GM19452 (cell line): ENCODE data around the gene EEPD1.
"Not testable (repeated sequence)": the region's sequence is repeated elsewhere in the genome, so short reads cannot be mapped to it uniquely, and the experiment has no call there.

Experiments used
- ATAC-seq: cut with Tn5 transposase; IDR thresholded peaks from one replicate; pipeline ENCODE4 v1.9.1; 2021; ENCODE audit not compliant: unreplicated experiment

EEPD1 gene

GRCh38 chr7:36214608-36215456, 61.8 kb downstream of the EEPD1 start:
- ATAC-seq = no peak

DNA sequence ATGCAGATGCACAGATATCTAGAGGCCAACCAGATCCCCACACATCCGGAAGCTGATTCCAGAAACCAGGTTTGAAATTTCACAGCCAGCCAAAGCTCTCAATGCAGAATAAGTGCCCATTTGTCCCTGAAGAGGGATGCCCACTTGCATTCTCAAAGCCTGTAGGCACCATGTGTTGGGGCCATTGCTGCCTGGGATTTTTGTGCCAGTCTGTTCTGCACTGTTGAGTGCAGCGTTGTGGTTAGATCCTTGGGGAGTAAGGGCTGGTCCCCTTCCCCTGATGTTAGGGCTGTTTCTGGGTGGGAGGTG, 62.4 kb downstream of the EEPD1 start:
- ATAC-seq = no peak

- ATAC-seq = no peak
Observed at GRCh38 chr7:36216063-36216684, 63.1 kb downstream of the EEPD1 start.

DNA sequence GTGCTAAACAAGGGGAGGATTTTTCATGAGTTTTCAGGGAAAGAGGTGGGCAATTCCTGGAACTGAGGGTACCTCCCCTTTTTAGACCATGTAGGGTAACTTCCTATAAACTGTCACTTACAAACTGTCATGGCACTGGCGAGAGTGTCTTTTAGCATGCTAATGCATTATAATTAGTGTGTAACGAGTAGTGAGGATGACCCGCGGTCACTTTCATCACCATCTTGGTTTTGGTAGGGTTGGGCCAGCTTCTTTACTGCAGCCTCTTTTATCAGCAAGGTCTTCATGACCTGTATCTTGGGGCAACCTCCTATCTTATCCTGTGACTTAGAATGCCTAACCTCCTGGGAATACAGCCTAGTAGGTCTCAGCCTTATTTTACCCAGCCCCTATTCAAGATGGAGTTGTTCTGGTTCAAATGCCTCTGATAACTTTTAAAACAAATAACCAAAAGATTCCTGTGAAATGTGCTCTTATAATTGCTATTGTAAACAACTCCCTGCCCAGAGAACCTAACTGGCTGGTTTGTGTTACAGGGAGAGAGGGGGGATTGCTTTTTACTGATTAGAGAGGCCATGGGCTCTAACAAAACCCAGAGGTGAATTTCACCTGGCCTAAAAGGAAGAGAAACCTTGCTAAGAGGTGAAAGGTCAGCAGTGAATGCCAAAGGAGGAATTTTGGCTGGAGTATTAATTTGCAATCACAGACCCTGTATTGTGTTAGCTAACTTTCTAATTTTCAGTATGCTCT, 64.3 kb downstream of the EEPD1 start:
- ATAC-seq = no peak

DNA sequence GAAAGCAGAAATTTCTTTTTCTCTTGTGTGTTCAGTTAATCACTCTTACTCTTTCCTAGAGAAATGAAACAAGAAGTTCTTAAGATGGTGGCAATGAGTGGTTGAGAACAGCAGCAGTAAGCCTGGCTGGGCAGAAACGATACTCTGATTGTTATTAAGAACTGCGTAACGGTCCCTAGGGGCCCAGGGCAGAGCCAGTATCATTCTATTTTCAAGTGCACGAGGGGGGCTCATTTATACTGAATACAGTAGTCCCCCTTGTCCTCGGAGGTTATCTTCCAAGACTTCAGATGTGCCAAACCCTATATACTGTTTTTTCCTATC, 64.9 kb downstream of the EEPD1 start:
- no peak for ATAC-seq

- ATAC-seq = no peak
Observed at GRCh38 chr7:36219429-36219828, 66.4 kb downstream of the EEPD1 start.

DNA sequence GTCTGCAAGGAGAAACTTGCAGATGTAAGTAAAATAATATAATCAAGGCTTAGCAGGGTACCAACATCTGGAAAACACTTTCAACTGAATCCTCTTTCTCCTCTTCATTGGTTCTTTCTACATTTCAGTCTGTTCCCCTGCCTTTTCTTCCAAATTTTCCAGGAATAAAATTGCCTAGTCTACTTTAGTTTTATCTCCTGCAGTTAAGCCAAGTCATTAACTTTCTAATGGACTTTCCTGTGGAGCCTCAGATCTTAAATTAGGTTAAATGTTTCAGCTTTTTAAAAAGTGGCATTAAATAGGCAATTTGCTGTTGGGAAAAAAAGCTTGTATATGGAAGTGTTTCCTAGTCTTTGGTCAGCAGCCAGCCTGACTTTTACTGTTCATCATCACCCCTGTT, 70.8 kb downstream of the EEPD1 start:
- no peak for ATAC-seq

- no peak for ATAC-seq
Observed at GRCh38 chr7:36224934-36225858, 72.1 kb downstream of the EEPD1 start.

DNA sequence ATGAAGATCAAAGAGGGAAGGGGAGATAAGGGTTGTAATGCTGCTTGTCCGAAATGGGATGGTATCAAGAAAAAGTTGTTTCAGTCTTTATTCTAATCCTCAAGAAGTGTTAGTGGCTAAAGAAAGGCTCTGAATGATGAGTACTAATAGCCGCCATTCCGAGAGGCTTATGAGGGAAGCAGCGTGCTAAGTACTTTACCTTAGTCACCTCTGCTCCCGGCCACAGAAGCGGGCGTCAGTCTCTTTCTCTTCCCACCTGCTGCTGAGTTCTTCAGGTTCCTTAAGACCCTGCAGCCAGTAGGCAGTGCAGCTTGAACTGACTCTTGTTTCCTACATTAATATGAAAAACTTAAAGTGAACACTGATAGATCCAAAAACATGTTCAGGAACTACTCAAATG, 73.1 kb downstream of the EEPD1 start:
- no peak for ATAC-seq

DNA sequence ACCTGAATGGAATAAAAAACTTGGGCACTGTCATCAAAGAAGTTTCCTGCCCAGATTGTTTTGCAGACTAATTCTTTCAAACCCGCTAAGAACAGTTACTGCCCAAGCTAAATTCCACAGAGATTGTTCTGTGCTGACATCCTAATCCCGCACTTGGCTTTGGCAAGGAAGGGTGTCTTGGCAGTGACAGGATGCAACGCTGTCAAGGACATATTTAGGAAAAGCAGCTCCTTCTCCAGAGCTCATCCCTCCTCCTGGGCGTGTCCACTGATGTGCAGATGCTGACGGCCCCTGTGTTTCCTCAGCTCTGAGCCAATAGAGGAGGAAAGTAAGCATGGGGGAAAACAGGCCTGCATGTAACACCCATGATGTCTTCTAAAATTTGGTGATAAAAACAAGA, 74.2 kb downstream of the EEPD1 start:
- no peak for ATAC-seq

GRCh38 chr7:36228039-36228438, 75.0 kb downstream of the EEPD1 start:
- no peak for ATAC-seq

- ATAC-seq = no peak
Observed at GRCh38 chr7:36231406-36231805, 78.4 kb downstream of the EEPD1 start.

- no peak for ATAC-seq
Observed at GRCh38 chr7:36232555-36232954, 79.5 kb downstream of the EEPD1 start.

DNA sequence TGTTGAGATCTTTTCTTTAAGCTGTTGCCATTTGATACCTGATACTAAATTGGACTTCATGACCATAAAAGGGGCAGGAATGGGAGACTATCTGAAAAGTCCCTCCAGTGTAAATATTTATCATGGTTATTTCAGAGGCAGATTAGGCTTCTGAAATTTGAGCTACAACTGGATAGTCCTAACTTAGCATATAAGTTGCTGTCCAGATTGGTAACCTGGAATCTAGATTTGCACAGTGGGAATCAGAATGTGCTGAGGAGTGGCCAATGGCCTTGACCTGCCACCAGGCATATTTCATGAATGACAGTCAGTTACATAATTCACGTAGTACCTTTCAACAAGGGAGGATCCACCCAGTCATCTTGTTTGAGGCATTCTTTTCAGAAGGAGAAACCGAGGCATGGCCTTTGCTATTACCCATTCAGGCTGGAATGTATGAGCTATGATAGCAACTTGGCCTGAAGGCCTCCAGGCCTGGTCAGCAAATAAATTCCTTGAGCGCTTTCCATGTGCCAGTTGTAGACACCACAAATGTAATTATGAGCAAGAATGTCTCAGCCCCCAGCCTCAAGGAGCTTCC, 80.0 kb downstream of the EEPD1 start:
- ATAC-seq = no peak

GRCh38 chr7:36236073-36236472, 83.0 kb downstream of the EEPD1 start:
- no peak for ATAC-seq

DNA sequence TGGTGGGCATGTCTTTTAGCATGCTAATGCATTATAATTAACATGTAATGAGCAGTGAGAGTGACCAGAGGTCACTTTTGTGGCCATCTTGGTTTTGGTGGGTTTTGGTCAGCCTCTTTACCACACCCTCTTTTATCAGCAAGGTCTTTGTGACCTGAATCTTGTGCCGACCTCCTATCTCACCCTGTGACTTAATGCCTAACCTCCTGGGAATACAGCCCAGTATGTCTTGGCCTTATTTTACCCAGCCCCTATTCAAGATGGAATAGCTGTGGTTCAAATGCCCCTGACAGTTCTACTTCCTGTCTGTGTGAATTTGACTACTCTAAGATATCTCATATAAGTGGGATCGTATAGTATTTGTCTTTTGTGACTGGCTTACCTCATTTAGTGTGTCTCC, 85.1 kb downstream of the EEPD1 start:
- ATAC-seq = no peak

DNA sequence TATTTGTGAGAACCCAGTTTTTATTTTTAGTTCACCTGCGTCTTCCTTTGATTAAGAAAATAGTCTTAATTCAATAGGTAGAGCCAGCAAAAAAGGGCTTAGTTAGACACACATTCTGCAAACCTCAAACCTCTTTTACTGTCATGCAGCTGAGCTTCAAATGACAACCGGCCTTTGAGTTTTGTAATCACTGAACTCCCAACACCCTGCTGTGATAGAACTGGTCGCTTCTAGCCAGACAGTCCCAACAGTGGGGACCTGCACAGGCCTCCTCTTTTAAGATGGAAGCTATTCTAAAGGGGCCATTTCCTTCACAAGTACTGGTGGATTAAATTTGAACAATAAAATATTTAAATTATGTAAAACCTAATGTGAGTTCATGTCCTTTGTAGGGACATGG, 90.3 kb downstream of the EEPD1 start:
- ATAC-seq = not testable (repeated sequence)

- ATAC-seq = not testable (repeated sequence)
Observed at GRCh38 chr7:36244001-36244400, 90.9 kb downstream of the EEPD1 start.

DNA sequence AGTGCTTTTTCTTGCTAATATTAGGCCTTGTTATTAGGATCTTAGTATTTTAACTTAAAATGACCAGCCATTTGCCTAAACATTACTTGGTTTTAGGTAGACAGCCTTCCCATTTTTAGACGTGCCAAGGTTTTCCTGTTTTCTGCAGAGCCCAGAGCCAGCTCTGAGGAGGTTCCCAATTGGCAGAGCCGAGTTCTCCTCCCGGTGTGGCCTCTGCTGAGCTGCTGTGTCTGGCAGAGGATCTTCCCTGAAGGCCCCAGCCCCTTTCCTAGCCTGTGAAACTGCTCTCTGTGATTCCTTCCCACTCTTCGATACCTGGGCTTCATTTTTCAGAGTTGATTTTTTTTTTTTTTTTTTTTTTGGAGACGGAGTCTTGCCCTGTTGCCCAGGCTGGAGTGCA, 91.4 kb downstream of the EEPD1 start:
- no peak for ATAC-seq

DNA sequence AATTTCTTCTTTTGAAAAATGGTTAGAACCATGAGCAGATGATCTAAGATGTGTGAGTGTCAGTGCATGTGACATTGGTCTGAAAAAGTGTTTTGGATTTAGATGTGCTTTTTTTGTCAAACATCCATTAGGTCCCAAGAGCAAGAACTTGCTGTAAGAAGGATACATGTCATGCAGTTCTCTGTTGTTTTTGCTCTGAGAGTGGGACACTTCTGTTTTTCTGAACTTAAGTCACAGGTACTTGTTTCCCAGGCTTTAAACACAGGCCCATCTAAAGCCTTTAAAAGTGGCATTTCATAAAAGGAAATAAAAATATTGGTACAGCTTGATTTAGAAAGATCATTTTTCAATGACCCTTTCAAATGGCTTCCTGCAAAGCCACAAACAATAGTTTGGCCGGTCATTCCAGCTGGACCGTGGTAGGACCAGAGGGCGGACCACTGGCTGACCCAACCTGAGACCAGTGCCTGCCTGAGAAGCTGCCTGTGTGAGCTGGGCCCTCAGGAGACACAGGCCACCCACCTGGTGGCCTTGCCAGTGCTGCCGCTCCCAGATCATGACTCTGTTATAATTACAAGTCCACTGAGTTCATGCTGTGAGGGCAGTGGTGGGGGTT, 92.7 kb downstream of the EEPD1 start:
- ATAC-seq = no peak
